ENCODE measurements around the gene ST6GALNAC5.
"Not testable (repeated sequence)": the region's sequence is repeated elsewhere in the genome, so short reads cannot be mapped to it uniquely, and the experiment has no call there.

The ST6GALNAC5 gene

DNA sequence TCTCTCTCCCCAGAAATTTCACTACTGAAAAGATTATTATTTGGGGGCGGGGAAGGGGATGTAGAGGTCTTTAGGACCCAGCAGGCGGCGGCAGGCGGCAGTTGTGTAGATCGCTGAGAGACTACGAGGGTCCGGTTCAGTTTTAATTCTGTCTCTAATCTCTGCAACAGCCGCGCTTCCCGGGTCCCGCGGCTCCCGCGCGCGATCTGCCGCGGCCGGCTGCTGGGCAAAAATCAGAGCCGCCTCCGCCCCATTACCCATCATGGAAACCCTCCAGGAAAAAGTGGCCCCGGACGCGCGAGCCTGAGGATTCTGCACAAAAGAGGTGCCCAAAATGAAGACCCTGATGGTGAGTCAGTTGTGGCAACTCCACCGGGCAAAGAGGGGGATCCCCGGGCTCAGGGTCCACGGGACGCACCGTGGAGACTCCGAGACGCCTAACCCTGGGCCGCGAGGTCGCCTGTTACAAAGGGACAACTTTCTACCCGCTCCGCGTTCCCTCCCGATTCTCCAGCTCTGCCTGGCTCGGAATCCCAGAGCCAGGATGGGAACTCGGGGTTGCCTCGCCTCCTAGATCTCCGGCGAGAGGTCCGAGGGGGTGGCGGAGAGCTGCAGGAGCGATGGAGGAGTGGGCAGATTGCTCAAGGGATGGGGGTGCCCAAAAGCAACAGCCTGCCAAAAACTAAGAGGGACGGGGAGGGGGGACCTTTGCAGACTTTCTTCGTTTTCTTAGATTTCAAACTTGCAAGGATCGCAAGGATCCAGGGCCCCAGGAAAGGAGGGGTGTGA, at the start of gene ST6GALNAC5:
Gene ST6GALNAC5 (plus strand): TSS at position 139 of the 789 bp plus-strand sequence.
- DNase-seq = no peak

DNA sequence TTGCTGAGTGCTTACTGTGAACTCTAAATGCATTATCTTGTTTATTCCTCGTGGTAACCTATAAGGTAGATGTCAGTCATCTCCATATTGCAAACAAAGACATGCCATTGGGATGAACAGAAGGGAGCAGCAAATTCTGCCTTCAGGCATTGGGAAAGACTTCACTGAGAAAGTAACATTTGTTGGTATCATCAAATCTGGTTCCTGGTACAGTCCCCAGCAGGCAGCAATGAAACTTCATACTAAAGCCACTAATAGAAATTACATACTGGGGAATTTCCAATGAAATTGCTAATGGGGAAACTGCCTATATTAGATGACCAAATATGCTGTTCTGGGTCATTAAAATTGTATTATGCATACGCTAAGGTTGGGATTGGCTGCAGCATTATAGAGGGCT, 47.3 kb upstream of the ST6GALNAC5 start:
- DNase-seq = no peak

DNA sequence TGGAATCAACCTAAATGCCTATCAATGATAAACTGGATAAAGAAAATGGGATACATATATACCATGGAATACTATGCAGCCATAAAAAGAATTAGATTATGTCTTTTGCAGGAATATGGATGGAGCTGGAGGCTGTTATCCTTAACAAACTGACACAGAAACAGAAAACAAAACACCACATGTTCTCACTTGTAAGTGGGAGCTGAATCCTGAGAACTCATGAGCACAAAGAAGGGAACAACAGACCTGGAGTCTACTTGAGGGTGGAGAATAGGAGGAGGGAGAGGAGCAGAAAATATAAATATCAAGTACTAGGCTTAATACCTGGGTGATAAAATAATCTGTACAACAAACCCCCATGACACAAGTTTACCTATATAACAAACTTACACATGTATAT, 44.3 kb upstream of the ST6GALNAC5 start:
- DNase-seq = not testable (repeated sequence)

DNA sequence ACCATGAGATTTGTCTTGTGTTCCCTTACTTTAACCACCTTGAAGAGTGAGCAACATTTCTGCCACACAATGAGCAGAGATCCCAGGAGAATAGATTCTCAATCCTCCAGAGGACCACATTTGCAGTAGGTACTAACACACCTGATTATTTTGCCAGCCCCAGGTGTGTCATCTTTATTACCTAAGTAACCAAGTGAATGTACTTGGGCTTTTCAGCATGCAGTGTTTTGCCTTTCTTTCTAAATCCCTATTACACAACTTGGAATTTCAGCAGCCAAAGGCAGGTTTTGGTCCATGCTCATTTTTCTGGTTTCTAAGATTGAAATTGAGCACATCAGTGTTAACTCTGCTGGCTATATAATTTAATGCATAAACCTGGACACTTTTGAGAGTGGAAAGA, 43.2 kb upstream of the ST6GALNAC5 start:
- no peak for DNase-seq

DNA sequence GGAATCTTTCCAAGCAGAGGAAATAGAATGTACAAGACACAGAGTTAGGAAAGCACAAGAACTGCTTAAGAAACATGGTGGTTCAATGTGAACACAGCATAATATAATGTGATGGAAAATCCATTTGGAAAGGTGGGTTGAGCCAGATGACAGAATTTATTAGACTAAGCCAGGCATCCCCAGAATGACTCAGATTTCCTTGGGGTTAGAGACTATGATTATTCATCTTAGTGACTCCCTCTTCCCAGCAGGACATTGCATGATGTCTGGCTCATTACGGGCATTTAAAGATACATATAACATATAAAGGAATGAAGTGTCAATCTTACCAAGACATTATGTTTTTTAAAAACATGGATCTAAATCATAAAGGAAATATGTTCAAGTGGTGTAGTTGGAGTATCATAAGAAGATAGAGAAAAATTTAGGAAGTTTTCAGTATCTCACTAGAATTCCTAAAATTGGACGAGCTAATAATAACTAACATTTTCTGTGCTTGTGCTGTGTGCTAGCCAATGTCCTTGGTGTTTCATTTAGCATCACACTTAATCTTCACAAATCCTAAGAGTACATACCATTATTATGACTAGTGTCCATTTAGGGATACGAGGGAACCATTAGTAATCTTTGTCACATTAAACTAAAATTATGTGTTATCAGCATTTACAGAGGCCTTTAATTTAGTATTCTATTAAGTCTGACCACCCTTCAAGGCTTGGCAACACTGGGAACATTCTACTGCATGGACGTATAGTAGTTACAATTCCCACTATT, 41.0 kb upstream of the ST6GALNAC5 start:
- DNase-seq = no peak

DNA sequence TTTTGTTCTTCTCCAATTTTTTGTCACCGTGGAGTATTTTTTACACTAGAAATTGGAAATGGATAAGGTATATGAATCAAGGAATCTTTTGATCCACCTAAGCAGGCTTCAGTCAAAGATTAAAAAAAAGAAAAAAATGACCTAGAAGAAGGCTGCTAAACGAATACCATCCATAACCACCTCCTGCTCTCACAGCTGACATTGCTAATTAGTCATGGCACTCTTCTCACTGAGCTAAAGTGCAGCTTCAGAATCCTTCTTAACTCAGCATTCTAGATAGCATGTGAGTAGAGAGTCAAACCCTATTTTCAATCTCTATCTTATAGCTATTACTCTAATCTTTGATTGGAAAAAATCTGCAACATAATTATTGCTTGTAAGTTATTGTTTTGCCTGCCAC, 40.2 kb upstream of the ST6GALNAC5 start:
- no peak for DNase-seq

DNA sequence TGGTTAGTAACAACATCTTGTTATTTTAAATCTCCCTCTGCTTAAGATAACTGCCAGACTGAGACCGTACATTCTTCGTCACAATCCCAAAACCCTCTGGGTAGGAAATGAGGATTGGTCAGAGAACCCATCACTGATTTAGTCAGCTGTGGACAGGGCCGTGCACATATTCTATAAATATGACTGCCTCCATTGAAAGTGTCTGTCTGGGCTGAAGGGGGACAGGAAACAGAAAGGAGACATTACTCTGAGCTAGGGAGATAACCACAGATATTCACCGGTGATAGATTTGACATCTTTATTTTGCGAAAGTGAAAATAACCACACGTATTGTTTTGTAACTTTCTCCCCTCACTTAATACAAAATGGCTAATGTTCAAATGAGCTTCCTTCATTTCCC, 36.9 kb upstream of the ST6GALNAC5 start:
- no peak for DNase-seq

DNA sequence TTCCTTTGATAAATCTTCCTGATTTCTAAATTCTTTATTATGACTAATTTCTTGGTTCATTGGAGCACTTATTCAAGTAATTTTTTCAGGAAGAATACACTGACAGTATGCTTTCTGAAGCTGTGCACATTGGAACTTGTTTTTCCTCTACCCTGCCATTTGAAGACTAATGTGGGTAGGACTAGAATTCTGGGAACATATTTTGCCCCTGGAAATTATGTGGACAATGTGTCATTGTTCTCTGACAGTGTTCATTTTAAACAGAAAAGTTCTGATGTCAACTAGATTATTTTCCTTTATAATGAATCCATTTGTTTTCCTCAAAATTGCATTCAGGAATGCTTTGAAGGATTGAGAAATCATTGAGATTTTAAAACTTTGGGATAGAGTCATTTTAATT, 34.8 kb upstream of the ST6GALNAC5 start:
- no peak for DNase-seq

DNA sequence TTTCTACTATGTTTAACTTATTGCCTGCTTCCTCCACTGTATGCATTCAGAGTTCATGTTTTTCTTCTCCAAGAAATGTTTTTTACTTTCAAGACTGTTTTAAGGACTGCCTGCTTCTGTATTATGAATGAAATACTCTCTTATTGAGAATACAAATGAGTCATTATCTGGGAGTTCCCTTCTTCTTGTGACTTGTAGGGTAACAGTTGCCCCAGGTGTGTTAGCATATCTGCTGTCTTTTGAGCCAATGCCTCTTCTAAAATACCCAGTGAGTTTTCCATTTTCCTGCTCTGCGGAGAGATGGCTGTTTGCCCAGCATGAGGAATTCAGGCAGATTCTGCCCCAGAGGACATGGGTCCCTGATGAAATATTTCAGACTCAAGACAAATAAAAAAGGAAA, 34.1 kb upstream of the ST6GALNAC5 start:
- no peak for DNase-seq

DNA sequence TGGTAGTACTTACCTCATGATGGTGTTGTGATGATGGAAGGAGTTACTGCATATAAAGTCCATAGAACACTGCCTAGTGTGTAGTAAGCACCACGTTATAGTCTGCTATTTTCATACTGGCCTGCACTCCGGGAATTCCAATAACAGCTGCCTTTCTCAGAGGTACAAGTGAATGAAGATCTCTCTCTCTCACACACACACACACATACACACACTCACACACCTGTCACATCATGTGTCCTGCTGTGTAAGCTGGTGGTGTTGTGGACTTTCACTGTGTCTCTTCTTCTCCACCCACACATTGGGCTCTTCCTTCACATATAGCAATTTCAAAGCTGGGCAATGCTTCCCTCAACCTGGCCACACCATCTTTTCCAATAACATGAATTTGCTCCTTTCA, 33.4 kb upstream of the ST6GALNAC5 start:
- DNase-seq = no peak

DNA sequence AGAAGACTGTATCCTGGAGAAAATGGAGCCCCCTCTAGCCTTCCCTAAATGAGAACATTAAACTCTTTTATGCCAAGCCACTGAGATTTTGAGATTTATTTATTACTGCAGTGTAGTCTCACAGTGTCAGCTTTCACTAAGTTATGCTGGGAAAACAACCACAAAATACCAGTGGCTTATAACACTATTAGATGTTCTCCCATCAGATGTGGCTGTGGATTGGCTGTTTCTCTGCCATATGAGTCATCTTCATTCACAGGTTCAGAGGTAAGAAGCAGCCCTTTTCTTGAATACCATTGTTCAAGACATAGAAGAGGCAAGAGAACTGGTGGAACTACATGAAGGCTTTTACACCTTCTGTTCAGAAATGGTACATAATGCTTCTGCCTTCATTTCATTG, 32.1 kb upstream of the ST6GALNAC5 start:
- DNase-seq = no peak

DNA sequence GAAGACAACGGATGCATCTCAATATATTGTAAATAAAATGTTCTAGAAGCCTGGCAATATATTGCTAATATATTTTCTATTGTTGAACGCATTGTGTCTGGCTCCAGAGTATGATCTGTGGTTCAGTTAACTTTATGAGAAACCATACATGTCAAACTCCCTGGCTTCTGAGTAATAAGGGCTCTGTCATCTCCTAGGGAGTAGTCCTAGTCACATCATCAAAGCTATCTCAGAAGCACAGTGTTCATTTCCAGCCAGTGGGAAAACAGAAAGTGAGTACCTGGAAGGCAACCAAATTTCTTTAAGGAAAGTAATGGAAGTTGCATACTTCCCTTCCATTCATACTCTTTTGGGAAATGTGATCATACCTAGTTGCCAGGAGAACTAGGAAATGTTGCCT, 27.0 kb upstream of the ST6GALNAC5 start:
- no peak for DNase-seq

DNA sequence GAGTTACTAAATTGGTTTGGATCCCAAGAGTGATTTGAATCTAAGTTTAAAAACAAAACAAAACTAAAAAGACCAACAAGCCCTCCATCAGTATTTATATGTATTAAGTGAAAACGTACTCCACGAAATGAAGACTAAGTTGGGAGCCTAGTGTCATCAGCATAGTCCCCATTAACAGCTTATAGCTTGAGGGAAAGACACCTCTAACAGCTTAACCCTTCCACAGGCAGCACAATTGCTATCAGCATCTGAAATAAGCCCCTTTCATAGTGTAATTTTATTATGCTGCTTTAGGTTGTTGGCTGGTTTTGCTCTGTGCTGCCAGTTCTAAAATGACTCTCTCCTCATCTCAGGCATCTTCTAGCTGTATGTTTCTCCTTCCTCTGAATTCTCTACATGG, 25.8 kb upstream of the ST6GALNAC5 start:
- DNase-seq = no peak

DNA sequence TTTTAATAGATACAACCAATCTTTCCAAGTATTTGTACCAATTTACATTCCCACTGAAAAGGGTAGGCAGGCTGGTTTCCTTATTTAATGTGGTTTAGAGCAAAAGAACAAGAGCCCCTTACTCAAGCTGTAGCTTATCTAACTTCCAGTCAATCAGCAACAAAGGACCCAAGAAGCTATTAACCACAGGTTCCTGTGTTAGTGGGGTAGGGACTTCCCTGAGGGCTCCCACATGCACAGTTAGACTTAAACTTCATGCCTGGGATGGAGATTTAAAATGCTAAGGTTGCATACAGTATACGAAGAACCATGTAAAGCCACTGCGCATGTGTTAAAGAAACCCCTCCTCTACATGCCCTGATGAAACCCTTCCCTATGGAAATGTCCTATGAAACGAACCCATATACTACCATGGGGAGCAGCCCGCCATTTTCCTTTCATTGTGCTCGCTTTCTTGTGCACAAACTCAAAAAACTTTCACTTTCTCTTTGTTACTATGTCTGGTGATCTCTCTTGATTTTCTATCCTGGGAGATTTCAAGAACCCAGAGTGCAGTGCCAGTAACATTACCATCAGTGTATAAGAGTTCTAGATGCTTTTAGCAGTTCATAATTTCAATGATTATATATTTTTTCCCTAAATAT, 23.3 kb upstream of the ST6GALNAC5 start:
- peak; percentile 8 for DNase-seq

DNA sequence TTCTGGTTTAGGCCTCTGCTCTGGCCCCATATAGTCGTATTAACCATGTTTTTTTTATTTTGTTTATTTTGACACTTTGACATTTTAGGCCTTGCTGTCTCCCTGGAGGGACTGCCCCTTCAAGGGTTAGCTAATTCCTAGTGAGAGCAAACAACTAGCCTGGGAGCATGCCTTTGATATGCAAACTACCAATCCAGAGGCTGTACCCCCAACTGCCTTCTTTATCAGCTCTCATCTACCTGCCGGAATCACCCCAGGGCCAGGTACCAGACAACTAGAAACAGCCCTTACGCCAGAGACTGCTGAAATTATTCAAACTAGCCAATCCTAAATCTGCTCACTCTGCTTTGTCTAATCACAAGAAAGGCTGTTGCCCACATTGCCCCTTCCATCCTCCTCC, 13.0 kb upstream of the ST6GALNAC5 start:
- DNase-seq = no peak

DNA sequence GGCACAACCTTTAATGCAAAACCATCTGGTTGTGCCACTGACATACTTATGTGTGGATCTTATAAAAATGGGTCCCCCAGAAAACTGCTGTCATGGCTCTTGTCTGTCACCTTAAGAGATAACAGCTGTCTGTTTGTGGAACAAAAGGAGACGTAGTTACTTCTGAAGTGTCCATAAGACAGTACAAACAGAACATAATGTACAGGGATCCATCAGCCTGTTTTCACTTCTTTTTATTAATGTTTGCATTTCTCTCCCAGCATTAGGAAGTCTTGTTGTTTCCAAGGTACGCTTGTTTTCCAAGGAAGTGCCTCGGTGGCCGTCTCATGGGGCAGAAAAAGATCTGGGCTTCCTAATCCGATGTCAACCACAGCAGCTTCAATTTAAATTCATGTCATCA, 11.2 kb upstream of the ST6GALNAC5 start:
- DNase-seq = no peak

DNA sequence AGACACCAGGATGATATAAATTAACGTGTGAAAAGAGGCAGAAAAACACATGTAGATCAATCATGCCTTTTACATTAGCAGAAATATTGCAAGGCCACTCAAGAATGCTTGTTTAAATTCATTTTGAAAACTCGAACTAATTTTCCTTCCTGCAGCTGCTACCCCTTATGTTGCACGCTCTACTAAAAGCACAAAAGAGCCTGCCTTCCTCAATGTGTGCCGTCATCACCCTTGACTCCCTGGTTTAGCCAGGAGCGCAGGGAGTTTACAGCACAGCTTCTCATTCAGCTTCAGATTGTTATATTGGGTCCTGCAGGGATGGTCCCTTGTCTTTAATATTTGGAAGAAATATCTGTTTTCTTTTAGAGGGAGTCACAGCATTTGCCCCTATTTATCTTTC, 10.1 kb upstream of the ST6GALNAC5 start:
- DNase-seq = no peak

DNA sequence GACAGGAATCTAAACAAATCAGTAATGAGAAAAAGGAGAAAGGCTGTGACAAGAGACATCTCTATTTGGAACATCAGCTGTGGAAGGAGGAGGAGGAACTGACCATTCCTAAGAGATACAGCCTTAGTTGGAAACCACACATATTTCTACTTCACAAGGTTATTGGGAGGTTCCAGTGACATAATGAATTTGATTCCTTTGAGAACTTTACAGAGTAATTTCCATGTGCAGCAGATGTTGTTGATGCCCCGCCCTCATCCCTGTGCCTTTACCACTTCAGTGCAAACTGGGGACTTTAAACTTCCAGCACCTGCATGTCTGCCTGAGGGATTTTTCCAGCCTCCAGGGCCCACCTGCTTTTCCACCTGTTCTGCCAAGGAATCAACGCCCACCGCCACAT, 9.3 kb upstream of the ST6GALNAC5 start:
- DNase-seq = no peak

DNA sequence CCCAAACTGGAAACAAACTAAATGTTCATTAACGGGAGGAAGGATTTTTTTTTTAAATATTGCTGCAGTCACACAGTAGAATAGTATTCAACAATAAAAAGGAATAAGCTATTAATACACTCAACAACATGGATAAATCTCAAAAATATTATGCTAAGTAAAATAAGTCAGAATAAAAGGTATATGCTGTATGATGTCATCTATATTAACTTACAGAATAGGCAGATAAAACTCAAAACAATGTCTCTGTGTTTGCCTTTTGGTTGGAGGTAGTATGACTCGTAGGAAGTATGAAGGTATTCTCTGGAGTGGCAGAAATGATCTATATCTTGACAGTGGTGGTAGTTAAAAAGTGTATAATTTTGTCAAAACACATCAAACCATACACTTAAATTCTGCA, 6.1 kb upstream of the ST6GALNAC5 start:
- no peak for DNase-seq

DNA sequence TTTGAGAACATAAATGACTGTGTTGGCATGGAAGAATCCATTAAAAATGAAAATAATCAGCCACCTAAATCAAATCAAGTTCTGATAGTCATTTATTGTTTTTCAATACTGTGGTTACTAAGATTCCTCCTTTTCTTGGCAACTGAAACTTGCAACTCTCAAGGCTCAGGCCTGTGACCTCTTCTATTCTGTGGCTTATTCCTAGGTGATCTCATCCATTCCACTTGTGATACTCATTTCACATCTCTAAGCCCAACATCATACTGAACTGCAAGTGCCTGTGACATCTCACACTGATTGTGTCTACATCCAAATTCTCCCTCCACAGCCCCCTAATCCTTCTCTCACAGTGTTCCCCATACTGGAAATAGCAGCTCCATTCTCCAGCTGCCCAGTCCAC, 4.8 kb upstream of the ST6GALNAC5 start:
- no peak for DNase-seq

DNA sequence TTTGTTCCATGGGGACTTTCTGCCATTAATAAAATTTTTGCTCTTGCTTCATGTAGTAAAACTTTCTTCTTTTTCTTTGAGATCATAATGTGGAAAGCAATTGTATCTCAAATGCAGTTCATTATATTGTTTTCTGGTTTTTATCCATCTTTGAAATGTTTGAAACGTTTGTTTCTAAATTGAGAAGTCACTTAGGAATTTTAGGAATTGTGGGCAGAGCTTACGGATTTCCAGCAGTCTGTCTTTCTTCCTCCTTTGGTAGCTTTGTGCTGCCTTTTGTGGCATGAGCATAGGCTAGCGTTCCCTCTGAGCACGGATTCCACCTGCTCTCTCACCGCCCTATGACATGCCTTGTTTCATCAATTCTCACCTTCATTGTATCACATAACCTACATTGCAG, 2.9 kb upstream of the ST6GALNAC5 start:
- no peak for DNase-seq

DNA sequence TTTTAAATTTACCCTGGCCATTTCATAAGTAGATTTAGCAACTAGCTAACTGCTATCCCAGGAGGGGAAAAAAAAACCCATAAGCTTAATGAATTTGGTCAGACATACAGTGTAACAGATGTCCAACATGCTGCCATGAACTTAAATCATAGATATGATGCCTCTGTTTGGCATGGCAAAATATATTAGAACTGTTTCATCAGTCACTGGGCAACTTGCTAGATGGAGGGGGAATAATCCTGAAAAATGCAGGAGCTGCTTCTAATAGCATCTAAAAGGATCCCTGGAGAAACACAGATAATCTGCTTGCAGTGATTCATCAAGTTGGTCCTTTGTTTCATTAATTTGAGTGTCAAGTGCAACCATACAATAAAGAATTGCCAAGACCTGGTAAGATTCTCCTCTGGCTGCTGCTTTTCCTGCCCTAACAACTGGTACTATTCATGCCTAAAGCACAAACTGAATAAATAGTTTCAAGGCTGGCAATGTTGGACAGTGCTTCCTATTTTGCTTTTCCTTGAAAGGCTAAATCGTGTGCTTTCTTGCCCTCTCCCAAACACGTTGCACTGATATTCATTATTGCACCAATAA, 1.5 kb upstream of the ST6GALNAC5 start:
- DNase-seq = no peak

DNA sequence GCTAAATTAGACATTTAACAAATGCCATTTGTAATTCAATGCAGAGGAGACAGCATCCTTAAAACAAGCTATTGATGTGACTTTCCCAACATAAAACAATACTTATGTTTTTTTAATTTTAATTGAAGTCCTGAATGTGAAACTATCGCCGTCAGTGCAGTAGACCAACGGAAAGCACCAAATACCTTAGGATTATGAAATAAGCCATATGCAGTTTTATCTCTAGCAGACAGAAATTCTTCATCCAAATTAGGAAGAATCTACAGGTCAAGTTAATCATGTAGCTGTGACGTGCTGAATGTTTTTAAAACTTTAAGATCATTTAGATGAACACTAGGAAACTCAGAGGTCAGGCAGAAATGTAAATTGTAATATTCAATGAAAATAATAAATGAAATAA, 714 bp upstream of the ST6GALNAC5 start:
- no peak for DNase-seq
